ENCODE data around the gene MYO7A.

Gene MYO7A

GRCh38 chr11:77213589-77214428, 85.8 kb downstream of the MYO7A start:
- intact Hi-C loops (cut with micrococcal nuclease): no loop called here

GRCh38 chr11:77214557-77214956, 86.5 kb downstream of the MYO7A start:
- H3K36me3 Mint-ChIP-seq (ENCODE audit: low read depth): peaks cover 14% of the 10 kb centered on the region
- intact Hi-C loops (cut with micrococcal nuclease): no loop called here
- H3K27me3 Mint-ChIP-seq: no peaks in the 10 kb centered on the region
- H3K9me3 Mint-ChIP-seq: no peaks in the 10 kb centered on the region
- H3K4me3 Mint-ChIP-seq: no peak overlapping the region
- H3K27ac Mint-ChIP-seq: no peak overlapping the region
- peaks cover 6% of the 10 kb centered on the region for H3K4me1 Mint-ChIP-seq (ENCODE audit: low read depth)

More at GRCh38 chr11:77213589-77214428, 85.8 kb downstream of the MYO7A start:
- peaks cover 6% of the 10 kb centered on the region for H3K4me1 Mint-ChIP-seq (ENCODE audit: low read depth)
- no peaks in the 10 kb centered on the region for H3K27me3 Mint-ChIP-seq
- H3K27ac Mint-ChIP-seq: no peak overlapping the region
- peaks cover 14% of the 10 kb centered on the region for H3K36me3 Mint-ChIP-seq (ENCODE audit: low read depth)
- no peak overlapping the region for H3K4me3 Mint-ChIP-seq
- no peaks in the 10 kb centered on the region for H3K9me3 Mint-ChIP-seq

- Mint-ChIP-seq H3K36me3 (ENCODE audit: low read depth) (peaks cover 14% of the 10 kb centered on the region), H3K9me3 (no peaks in the 10 kb centered on the region), H3K27ac (no peak overlapping the region), H3K4me3 (no peak overlapping the region), H3K27me3 (no peaks in the 10 kb centered on the region), H3K4me1 (ENCODE audit: low read depth) (peaks cover 6% of the 10 kb centered on the region)
- intact Hi-C loops (cut with micrococcal nuclease): no loop called here
Observed at GRCh38 chr11:77215106-77215505, 87.1 kb downstream of the MYO7A start.

- intact Hi-C loops (cut with micrococcal nuclease): no loop called here
- peaks cover 12% of the 10 kb centered on the region for H3K36me3 Mint-ChIP-seq (ENCODE audit: low read depth)
- H3K4me1 Mint-ChIP-seq (ENCODE audit: low read depth): peaks cover 6% of the 10 kb centered on the region
- no peaks in the 10 kb centered on the region for H3K9me3 Mint-ChIP-seq
- peaks cover 4% of the 10 kb centered on the region for H3K27me3 Mint-ChIP-seq
- H3K4me3 Mint-ChIP-seq: no peak overlapping the region
- H3K27ac Mint-ChIP-seq: no peak overlapping the region
Observed at GRCh38 chr11:77217156-77217555, 89.1 kb downstream of the MYO7A start.

- peaks cover 4% of the 10 kb centered on the region for H3K27me3 Mint-ChIP-seq
- intact Hi-C loops (cut with micrococcal nuclease): no loop called here
- H3K27ac Mint-ChIP-seq: no peak overlapping the region
- H3K9me3 Mint-ChIP-seq: peaks cover 8% of the 10 kb centered on the region
- H3K4me1 Mint-ChIP-seq (ENCODE audit: low read depth): no peaks in the 10 kb centered on the region
- H3K4me3 Mint-ChIP-seq: no peak overlapping the region
- H3K36me3 Mint-ChIP-seq (ENCODE audit: low read depth): no peaks in the 10 kb centered on the region
Observed at GRCh38 chr11:77223797-77224196, 95.8 kb downstream of the MYO7A start.

GRCh38 chr11:77230878-77231605, 103.0 kb downstream of the MYO7A start:
- Mint-ChIP-seq H3K4me1 (ENCODE audit: low read depth) (no peaks in the 10 kb centered on the region), H3K4me3 (no peak overlapping the region), H3K27ac (no peak overlapping the region), H3K9me3 (peaks cover 5% of the 10 kb centered on the region), H3K27me3 (no peaks in the 10 kb centered on the region), H3K36me3 (ENCODE audit: low read depth) (no peaks in the 10 kb centered on the region)
- intact Hi-C loops (cut with micrococcal nuclease): no loop called here

GRCh38 chr11:77231800-77232199, 103.8 kb downstream of the MYO7A start:
- Mint-ChIP-seq H3K9me3 (no peaks in the 10 kb centered on the region), H3K4me1 (ENCODE audit: low read depth) (no peaks in the 10 kb centered on the region), H3K36me3 (ENCODE audit: low read depth) (no peaks in the 10 kb centered on the region), H3K27ac (no peak overlapping the region), H3K27me3 (no peaks in the 10 kb centered on the region), H3K4me3 (no peak overlapping the region)
- intact Hi-C loops (cut with micrococcal nuclease): no loop called here

- no peaks in the 10 kb centered on the region for H3K9me3 Mint-ChIP-seq
- no peaks in the 10 kb centered on the region for H3K36me3 Mint-ChIP-seq (ENCODE audit: low read depth)
- H3K27me3 Mint-ChIP-seq: no peaks in the 10 kb centered on the region
- H3K4me3 Mint-ChIP-seq: no peak overlapping the region
- intact Hi-C loops (cut with micrococcal nuclease): no loop called here
- H3K4me1 Mint-ChIP-seq (ENCODE audit: low read depth): no peaks in the 10 kb centered on the region
- no peak overlapping the region for H3K27ac Mint-ChIP-seq
Observed at GRCh38 chr11:77232242-77232641, 104.2 kb downstream of the MYO7A start.

- H3K4me3 Mint-ChIP-seq: no peak overlapping the region
- H3K27me3 Mint-ChIP-seq: no peaks in the 10 kb centered on the region
- H3K27ac Mint-ChIP-seq: no peak overlapping the region
- H3K36me3 Mint-ChIP-seq (ENCODE audit: low read depth): no peaks in the 10 kb centered on the region
- intact Hi-C loops (cut with micrococcal nuclease): no loop called here
- no peaks in the 10 kb centered on the region for H3K4me1 Mint-ChIP-seq (ENCODE audit: low read depth)
- H3K9me3 Mint-ChIP-seq: no peaks in the 10 kb centered on the region
Observed at GRCh38 chr11:77233011-77233410, 105.0 kb downstream of the MYO7A start.

GRCh38 chr11:77236901-77237300, 108.9 kb downstream of the MYO7A start:
- Mint-ChIP-seq H3K4me3 (no peak overlapping the region), H3K9me3 (no peaks in the 10 kb centered on the region), H3K27me3 (no peaks in the 10 kb centered on the region), H3K27ac (no peak overlapping the region), H3K4me1 (ENCODE audit: low read depth) (no peaks in the 10 kb centered on the region), H3K36me3 (ENCODE audit: low read depth) (no peaks in the 10 kb centered on the region)
- intact Hi-C loops (cut with micrococcal nuclease): no loop called here

- Mint-ChIP-seq H3K27me3 (no peaks in the 10 kb centered on the region), H3K9me3 (no peaks in the 10 kb centered on the region), H3K4me1 (ENCODE audit: low read depth) (peaks cover 5% of the 10 kb centered on the region), H3K36me3 (ENCODE audit: low read depth) (no peaks in the 10 kb centered on the region), H3K27ac (no peak overlapping the region), H3K4me3 (no peak overlapping the region)
- intact Hi-C loops (cut with micrococcal nuclease): no loop called here
Observed at GRCh38 chr11:77244277-77245027, 116.4 kb downstream of the MYO7A start.

- peaks cover 24% of the 10 kb centered on the region for H3K9me3 Mint-ChIP-seq
- no peak overlapping the region for H3K4me3 Mint-ChIP-seq
- intact Hi-C loops (cut with micrococcal nuclease): no loop called here
- no peaks in the 10 kb centered on the region for H3K27me3 Mint-ChIP-seq
- no peaks in the 10 kb centered on the region for H3K36me3 Mint-ChIP-seq (ENCODE audit: low read depth)
- no peak overlapping the region for H3K27ac Mint-ChIP-seq
- peaks cover 5% of the 10 kb centered on the region for H3K4me1 Mint-ChIP-seq (ENCODE audit: low read depth)
Observed at GRCh38 chr11:77249427-77249826, 121.4 kb downstream of the MYO7A start.

- Mint-ChIP-seq H3K36me3 (ENCODE audit: low read depth) (no peaks in the 10 kb centered on the region), H3K9me3 (peaks cover 24% of the 10 kb centered on the region), H3K27ac (no peak overlapping the region), H3K27me3 (no peaks in the 10 kb centered on the region), H3K4me1 (ENCODE audit: low read depth) (peaks cover 5% of the 10 kb centered on the region), H3K4me3 (no peak overlapping the region)
- intact Hi-C loops (cut with micrococcal nuclease): no loop called here
Observed at GRCh38 chr11:77250881-77251640, 123.0 kb downstream of the MYO7A start.

Measured in dendritic cell treated with granulocyte-macrophage colony-stimulating factor and Interleukin-4, amounts not matched to agents 40 ng/mL and 50 ng/mL, for 4 days (primary cell).